ENCODE data around the gene KLHL34.

KLHL34 gene, protein sequence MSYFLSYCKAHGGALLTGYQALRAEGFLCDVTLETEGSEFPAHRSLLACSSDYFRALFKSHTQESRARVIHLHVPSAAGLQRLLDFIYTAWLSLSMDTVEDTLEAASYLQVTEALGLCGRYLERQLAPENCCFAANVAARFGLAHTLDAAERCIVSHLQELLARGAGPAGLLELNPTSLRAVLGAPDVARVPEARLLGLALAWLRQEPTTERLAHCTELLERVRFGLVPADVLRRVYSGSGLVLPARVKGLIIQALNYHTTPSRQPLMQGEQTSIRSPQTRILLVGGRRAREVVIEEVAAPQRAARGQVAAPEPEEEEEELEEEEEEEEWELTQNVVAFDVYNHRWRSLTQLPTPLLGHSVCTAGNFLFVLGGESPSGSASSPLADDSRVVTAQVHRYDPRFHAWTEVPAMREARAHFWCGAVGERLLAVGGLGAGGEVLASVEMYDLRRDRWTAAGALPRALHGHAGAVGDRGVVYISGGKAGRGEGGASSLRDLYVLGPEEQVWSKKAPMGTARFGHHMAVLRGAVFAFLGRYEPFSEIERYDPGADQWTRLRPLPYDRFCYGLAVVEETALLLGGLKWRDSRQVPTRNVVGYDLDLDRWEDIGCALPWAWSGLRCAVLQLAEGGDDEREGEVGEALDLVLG

DNA sequence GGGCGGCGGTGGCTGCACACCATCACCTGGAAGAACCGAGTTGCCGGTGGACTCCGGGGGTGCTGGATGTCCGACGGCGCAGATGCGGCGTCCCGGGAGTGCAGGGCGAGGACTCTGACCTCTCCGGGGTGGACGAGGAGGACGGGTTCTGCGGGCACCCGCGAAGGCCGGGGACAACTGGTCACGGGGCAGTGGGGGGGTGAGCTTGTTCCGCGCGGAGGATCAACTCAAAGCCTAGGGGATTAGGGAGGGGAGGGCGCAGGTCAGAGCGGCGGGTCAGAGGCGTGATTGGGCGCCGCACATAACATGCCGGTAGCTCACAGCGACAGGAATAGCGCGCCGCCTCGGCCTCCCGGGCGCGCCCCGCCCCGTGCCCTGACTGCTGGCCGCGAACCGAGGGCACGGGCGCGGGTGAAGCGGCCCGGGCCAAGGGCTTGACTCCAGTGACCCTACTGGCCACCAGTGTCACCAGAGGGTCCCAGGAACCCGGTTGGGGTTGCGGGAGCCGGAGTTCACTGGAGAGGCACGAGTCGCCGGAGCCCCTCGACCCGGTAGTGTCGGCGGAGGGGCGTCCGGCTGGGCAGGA is at the start of gene KLHL34:
TSS of gene KLHL34 (minus strand) at position 179 of the 586 bp plus-strand sequence. CDS start 542 bp downstream, outside the sequence.
- no peak for DNase-seq

DNA sequence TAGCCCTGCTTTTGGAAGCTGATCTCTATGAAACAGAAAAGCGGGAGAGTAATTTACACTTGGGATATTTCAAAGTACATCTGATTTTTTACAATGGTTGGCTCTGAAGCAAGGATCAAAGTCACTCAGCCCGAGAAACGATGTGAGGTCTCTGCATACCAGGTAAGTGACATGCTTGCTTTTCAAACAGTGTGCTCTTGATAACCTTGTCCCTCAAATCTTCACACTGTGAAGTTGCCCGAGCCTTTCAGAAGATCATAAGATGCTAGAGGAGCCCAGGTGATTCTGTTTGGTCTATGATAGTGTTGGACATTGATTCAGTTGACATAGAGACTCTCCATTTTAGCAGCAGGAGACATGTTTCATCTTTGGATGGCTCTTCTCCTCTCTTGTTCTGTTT is 47.1 kb upstream of the KLHL34 start:
- no peak for DNase-seq

DNA sequence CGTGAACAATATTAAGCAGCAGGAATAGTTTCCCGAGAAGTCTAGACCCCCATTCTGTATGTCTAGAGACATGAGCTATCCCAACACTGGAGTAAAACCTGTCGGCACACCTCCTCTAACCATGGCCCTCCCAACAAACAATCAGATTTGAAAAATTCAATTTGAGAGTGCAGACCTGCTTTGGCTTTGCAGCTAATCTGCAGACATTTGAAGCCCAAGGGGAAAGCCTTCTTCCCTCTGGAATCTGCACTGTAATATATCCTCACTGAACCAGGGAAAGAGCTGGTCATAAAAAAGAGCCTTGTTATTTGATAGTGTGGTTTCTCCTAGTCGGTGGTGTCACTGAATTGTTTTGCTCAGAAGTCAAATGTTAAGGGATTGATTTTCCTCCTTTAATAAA is 44.6 kb upstream of the KLHL34 start:
- DNase-seq: no peak

DNA sequence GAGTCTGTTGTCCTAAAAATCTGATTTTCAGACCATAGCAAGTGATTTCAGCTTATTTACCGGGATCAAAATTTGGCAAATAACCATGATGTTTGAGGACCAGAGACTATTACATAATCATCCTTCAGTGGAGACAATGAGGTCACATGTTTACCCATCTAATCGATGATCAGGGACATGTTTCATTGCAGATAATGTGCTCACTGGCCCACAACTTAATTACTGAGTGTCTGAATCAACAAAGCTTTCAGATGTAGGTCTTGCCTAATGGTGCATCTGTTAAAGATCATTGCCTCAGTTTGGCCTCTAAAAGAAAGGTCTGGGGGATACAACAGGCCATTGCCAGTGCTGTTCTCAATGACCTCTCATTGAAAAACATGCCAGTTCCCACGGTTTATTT is 42.8 kb upstream of the KLHL34 start:
- DNase-seq: no peak

DNA sequence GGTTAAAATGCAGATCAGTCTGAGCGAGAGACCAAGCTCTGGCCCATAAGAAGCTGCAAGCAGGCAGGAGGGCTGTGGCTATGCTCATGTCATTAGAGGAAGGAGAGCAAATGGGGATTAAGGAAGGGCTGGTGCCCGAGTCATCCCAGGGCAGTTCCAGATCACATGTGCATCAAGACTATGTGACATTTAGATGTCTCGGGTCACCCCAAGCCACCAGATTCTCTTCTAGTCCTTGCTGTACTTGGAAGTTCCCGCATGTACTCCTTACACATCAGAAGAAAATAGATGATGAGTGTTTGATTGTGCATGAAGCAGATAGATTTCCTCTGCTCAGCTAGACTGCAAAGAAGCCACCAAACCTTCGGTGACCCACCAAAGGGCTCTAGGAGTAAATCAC is 42.1 kb upstream of the KLHL34 start:
- DNase-seq: no peak

DNA sequence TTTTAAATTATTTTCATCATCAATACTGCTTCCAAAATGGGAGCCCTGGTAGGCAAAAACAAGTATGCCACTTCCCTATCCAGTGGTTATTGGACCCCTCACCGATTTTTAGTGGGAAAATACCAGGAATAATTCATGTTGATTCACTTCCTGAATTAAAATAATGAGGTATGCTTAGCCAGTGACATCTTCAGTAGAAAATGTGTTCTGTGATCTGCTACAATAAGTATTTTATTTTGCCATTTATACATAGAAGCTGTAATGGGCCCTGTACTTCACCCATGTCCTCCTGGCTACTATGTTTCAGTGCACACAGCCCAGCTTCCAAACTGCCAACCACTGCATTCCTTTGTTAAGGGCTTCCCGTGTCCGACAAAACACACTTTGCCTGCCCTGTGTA is 41.0 kb upstream of the KLHL34 start:
- DNase-seq: no peak

DNA sequence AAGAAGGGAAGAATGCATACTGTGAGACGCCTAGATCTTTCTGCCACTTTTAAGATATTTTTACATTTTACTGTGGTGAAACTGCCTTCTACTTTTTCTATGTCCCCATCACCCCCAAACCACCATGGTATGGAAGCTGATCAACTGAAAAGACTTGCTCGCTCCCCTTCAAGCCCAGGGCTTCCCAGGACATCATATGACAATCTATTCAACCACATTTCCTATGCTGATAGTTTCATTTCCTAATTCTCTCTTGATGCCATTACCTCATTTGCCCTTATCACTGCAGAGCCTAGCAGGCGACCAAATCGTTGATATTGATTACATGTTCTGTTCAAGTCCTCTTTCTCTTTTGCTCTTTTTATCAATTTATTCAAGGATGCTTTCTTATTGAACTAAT is 40.1 kb upstream of the KLHL34 start:
- DNase-seq: no peak

DNA sequence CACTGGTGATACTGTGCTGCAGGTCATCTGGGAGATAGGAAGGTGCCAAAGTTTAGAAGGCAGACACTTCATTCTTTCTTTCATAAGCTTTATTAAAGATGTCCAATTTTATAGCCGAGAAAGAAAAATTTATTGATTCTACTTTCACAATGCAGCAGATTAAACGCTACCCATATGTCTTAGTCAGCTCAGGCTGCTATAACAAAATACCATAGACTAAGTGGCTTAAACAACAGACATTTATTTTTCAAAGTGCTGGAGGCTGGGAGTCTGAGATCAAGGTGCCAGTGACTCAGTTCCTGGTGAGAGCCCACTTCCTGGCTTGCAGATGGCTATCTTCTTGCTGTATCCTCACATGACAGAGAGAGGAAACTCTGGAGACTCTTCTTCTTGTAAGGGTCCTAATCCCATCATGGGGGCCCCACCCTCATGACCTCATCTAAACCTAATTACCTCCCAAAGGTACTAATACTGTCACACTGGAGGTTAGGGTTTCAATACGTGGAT is 33.4 kb upstream of the KLHL34 start:
- DNase-seq: no peak

DNA sequence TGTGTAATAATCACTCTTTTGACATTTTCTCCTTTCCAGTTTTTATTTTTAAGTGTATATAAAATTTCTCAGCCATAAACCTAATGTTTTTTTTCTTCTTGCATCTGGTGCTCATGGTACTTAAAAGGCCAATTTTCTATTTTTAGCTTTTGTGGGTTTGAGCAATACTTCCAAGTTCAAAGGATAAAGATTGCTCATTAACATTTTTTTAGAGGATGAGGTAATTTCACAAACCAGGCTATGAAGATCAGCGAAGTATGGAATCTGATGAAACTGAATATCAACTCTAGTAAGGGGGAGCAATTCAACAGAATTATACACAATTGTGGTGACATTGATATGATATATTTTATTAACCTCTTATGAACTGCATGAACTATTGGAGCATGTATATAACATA is 25.8 kb upstream of the KLHL34 start:
- no peak for DNase-seq

DNA sequence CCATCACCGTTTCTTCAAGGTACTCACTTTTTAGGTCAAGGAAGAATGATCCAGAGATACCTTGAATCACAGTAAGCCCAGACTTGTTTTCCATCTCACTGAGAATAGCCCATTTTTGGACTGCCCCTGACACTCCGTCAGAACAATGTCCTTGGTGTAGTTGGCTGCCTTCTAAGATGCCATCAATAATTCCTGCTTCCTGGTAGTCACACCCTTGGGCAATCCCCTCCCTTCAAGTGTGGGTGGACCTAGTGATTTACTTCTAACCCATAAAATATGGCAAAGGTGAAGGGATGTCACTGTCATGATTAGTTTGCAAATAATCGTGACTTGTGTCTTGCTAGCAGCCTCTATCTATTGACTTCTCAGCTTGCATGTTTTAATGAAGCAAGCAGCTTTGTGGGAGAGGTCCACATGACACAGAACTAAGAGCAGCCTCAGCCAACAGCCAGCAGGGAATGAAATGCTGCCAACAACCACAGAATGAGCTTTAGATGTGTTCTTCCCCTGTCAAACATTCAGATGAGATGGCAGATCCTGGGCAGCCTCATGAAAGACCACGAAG is 20.0 kb upstream of the KLHL34 start:
- no peak for DNase-seq

DNA sequence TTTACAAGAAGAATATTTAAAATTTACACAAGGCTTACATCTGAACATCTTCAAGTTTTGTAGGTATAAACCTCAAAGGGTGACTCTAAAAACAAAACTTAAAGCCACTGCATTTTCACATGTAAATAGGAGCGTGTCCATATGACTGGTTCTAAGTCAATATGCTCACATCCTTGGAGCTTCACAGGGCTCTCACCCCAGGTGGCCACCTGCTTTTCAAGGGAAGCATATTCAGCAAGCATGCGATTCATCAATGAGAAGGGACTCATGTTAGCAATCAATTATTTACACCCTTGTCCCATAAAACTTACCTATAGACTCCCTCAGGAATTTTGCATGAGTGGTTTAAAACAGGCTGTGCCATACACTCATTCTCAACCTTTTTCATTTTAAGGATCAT is 17.8 kb upstream of the KLHL34 start:
- no peak for DNase-seq

DNA sequence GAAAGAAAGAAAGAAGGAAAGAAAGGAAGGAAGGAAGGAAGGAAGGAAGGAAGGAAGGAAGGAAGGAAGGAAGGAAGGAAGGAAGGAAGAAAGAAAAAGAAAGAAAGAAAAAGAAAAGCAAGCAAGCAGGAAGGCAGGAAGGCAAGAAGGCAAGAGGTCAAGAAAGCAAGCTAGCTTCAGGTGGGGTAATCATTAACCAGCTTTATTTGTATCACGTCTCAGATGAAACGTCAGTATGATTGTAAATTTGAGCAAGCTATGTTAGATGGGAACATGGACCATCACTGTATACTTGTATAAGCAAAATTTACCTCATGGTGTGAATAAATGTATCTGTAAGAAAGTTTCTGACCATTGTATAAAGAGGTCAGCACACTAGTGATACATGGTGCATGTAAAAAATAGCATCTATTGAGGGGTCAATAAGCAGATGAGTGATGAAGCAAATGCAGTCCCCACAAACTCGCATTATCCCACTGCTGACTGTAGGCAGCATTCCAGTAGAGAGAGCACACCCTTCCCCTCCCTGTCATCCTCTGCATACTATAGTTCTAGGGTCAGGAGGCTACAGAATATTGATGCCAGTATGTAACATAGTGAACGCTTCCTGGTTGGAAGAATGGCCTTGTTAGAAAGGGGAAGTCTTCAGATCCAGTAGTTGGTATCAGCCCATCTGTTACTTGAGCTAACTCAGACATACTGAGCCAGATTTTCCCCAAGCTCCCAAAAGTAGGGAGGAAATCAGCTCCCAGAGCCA is 16.5 kb upstream of the KLHL34 start:
- DNase-seq: no peak

DNA sequence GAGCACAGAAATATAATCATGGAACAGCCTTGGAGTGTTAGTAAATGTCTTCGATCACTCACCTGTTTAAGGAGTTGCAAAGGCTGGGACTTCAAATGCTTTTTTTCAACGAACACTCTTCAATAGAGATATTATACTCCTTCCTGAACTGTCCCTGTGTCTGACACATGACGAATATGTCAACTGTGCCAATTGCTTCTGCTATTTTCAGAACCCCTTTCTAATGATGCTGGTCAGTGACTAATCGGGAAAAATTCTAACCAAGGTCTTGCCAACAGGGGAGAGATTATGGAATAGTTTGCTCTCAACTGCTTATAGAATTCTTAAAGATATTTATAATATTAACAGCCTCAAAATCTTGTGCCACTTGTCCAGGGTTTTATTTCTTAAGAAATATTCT is 8.5 kb upstream of the KLHL34 start:
- DNase-seq: no peak

DNA sequence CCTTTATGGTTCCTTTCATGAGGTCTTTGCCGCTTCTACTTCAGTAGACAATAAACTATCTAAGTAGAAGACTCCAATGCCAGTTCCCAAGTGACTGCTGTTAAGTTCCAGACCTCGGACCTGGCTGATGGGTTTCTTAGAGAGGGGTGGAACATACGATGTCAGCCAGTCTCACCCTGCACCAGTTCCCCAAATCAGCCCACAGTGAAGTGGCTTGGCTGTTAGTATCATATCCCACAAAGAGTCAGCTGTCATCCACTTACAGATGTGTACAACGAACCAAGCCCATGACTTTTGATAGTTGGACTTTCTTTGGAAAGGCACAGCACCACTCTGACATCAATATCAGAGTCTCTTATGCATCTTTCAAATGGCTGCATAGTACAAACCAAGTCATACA is 8.1 kb upstream of the KLHL34 start:
- no peak for DNase-seq

DNA sequence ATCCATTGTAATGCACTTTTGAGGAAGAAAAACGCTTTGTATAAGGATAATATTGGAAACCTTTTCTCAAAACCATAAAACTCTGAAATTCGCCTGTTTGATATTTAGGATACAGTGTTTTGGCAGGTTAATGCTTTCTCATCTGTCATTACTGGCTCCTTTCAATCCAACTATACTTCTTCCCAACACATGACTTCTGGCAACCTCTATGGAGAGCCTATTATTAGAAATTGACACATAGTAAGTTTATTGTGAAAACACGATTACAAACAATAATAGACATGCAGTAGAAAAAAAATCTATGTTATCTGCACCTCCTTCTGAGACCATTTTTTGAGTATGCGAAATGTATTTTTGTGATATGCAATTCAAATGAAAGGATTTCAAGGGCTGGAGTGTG is 4.6 kb upstream of the KLHL34 start:
- DNase-seq: no peak

DNA sequence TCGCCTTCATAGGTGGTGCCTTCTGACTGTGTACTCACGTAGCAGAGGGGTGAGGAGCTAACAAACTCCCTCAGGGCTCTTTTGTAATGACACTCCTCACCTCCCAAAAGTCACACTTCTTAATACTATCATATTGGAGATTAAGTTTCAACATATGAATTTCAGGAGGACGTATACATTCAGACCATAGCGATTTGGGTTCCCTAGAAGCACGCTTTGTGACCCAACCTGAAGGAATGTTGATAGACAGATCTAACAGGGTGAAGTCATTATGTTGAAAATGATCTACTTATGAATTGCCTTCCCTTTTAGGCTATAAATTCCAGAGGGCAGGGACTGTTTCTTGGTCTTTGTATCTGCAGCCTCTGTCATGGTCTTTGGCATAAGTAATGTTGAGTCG is 3.2 kb upstream of the KLHL34 start:
- no peak for DNase-seq

DNA sequence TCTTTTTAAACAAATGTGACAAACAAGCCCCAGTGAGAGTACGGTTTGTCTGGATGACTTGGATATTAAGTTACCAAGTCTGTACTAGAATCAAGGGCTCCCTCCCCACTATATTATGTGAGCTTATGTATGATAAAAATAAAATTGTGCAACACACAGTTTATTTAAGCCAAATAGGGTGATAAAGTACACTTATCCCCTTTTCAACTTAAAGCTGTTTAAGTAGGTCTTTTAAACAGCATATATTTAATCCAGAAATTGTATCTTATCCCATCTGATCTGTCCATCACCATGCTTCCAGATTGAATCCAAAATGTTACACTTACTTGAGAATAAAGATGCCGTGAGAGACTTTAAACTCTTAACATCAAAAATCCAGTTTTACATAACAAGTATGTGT is 2.0 kb upstream of the KLHL34 start:
- no peak for DNase-seq

DNA sequence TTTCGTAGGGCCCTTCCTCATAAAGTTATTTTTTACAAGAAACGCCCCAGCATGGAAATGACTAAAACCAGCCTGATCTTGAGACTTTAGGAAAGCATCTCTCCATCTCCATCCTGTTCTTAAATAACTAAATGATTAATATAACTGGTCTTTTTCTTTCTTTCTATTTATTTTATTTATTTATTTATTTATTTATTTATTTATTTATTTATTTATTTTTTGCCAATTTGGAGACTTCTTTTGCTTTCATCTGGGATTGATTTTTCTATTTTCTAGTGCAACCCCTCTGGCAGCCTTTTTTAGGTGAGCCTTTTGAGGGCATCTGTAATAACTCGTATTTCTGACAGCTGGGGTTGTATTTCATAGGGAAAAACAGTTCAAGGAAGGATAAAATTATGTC is 1.2 kb upstream of the KLHL34 start:
- no peak for DNase-seq

DNA sequence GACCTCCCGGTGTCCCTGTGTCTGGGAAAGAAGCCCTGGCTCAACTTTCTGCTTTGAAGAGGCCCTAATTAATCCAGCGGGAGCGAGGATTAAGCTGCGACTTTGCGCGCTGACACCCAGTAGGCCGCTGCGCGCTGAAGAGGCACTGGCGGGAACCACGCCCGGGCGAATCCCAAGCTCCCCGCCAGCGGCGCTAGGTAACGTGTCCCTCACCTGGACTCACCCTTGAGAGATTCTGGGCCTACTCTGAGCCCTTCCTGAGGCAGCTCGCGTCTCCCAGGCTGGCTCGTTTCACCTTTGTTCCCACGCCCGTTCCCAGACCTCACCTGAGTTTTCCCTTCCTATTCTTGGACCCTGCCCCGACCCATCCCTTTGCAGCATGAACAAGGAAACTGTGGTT is 616 bp upstream of the KLHL34 start:
- DNase-seq: no peak

DNA sequence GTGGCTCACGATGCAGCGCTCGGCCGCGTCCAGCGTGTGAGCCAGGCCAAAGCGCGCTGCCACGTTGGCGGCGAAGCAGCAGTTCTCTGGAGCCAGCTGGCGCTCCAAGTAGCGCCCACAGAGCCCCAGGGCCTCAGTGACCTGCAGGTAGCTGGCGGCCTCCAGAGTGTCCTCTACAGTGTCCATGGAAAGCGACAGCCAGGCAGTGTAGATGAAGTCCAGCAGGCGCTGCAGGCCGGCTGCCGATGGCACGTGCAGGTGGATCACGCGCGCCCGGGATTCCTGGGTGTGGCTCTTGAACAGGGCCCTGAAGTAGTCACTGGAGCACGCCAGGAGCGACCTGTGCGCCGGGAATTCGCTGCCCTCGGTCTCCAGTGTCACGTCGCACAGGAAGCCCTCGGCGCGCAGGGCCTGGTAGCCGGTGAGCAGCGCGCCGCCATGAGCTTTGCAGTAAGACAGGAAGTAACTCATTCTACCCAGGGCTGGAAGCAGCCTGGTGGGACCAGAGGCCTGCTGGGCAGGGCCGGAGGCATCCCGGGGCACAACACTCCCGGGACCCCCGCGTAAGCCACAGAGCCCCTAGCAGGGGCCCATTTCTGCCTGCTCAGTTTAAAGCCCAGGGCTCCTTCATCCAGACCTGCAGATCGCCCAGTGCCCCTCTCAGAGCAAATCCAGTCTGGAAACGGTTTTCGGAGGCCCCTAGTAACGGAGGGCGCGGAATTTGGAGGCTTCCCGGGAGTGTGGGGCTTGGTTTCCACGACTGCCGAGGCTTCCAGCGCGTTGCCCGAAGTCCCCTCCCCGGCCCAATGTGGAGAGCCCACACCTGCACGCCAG is 595 bp downstream of the KLHL34 start:
- DNase-seq: no peak

DNA sequence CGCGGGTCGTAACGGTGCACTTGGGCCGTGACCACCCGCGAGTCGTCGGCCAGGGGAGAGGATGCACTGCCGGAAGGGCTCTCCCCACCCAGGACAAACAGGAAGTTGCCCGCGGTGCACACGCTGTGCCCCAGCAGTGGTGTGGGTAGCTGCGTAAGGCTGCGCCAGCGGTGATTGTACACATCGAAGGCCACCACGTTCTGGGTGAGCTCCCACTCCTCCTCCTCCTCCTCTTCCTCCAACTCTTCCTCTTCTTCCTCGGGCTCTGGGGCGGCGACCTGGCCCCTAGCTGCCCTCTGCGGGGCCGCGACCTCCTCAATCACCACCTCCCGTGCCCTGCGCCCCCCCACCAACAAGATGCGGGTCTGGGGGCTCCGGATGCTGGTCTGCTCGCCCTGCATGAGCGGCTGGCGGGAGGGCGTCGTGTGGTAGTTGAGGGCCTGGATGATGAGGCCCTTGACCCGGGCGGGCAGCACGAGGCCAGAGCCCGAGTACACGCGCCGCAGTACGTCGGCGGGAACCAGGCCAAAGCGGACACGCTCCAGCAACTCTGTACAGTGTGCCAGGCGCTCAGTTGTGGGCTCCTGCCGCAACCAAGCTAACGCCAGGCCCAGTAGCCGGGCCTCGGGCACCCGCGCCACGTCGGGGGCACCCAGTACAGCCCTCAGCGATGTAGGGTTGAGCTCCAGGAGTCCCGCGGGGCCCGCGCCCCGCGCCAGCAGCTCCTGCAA is 1.4 kb downstream of the KLHL34 start:
- DNase-seq: no peak
